Right ventricle myocardium inferior (tissue), 1 donor: ENCODE data around the gene PCDH10. TPM values are rescaled to one million over a fixed set of nuclear protein-coding genes. Genes with fewer than 3 reads are reported as not detected.

ENCODE experiments used
- ATAC-seq: fragments of 200-7000 bp; cut with Tn5 transposase; one replicate; pipeline ENCODE4 v1.9.1; 2020; ENCODE audit warnings: mild to moderate bottlenecking, moderate library complexity
- DNase-seq: peaks from one replicate; pipeline ENCODE4 v3.0.0; 2021; ENCODE audit errors: missing footprints
- intact Hi-C: fragments of 100-400 bp; cut with DNase I; formaldehyde crosslinking; loops from one replicate; pipeline ENCODE4 v1.11.0; 2022
- long read RNA-seq: library from polyadenylated mRNA; unstranded; transcript quantifications from one replicate; pipeline ENCODE4 v2.0.0, GENCODE V29; 2021
- total RNA-seq: library from RNA; stranded (reverse); fragmentation: NEBNext Ultra II Directional; extraction: Animal tissue kit (Norgen Biotek cat#: 25700); gene quantifications from one replicate; pipeline ENCODE4 v1.2.1, GENCODE V29; 2021
- donor health status: DM: no; HTN: yes; CAD: no; lungs with severe emphysema.

Gene PCDH10, protein sequence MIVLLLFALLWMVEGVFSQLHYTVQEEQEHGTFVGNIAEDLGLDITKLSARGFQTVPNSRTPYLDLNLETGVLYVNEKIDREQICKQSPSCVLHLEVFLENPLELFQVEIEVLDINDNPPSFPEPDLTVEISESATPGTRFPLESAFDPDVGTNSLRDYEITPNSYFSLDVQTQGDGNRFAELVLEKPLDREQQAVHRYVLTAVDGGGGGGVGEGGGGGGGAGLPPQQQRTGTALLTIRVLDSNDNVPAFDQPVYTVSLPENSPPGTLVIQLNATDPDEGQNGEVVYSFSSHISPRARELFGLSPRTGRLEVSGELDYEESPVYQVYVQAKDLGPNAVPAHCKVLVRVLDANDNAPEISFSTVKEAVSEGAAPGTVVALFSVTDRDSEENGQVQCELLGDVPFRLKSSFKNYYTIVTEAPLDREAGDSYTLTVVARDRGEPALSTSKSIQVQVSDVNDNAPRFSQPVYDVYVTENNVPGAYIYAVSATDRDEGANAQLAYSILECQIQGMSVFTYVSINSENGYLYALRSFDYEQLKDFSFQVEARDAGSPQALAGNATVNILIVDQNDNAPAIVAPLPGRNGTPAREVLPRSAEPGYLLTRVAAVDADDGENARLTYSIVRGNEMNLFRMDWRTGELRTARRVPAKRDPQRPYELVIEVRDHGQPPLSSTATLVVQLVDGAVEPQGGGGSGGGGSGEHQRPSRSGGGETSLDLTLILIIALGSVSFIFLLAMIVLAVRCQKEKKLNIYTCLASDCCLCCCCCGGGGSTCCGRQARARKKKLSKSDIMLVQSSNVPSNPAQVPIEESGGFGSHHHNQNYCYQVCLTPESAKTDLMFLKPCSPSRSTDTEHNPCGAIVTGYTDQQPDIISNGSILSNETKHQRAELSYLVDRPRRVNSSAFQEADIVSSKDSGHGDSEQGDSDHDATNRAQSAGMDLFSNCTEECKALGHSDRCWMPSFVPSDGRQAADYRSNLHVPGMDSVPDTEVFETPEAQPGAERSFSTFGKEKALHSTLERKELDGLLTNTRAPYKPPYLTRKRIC
- total RNA-seq: 0.03 TPM
- long read RNA-seq: 0 reads

DNA sequence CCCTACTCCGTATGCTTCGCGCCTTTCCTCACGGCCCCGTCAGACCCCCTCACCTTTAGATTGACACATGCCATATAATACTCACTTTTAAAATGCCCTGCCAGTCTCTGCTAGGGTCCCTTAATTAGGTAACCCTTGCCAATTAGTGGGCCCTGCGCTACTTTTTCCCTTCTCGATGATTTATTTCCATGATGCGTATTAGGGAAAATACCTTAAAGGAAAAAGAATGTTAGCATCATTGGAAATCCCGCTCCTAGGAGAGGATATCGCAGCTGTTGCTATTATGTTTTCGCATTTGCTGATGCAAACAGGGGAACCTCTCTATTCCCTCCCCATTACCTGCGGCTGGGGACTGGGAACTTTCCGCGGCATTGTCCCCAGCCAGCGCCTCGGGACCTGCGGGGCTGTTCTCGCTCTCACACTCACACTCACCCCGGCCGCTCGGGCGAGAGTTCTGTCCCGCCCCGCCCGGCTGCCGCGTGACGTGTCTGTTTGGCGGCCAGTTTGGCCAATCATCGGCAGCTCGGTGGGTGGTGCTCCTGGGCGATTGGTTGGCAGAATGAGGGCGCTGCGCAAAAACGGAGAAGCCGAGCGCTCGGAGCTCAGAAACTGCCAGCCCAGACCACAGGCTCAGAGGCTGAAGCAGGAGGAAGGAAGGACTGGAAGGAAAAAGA, at the start of gene PCDH10:
TSS of gene PCDH10 (plus strand) at position 605 of the 674 bp plus-strand sequence. CDS start 847 bp downstream, outside the sequence.
- intact Hi-C loops: no loop called here

DNA sequence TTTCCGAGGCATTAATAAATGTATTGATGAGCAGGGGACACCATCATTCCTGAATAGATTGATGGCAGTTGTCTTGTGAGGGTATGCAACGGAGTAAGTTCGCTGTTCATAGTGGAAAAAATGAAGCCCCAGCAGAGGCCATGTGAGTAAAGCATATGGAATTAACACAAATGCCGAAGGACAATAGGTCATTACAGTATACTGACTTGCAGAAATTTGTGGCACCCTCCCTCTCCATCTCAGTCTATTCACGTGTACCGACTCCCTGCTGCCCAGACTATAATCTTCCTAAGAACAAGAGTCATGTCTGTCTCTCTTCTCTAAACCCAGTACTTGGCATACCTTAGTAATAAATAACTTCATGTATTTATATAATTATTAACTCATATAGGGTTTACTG, 47.1 kb upstream of the PCDH10 start:
- ATAC-seq: no peak
- intact Hi-C loops: no loop called here
- DNase-seq: no peak

More for the DNA sequence above, at the start of gene PCDH10:
- ATAC-seq: peak; percentile 96
- DNase-seq: peak; percentile 84

DNA sequence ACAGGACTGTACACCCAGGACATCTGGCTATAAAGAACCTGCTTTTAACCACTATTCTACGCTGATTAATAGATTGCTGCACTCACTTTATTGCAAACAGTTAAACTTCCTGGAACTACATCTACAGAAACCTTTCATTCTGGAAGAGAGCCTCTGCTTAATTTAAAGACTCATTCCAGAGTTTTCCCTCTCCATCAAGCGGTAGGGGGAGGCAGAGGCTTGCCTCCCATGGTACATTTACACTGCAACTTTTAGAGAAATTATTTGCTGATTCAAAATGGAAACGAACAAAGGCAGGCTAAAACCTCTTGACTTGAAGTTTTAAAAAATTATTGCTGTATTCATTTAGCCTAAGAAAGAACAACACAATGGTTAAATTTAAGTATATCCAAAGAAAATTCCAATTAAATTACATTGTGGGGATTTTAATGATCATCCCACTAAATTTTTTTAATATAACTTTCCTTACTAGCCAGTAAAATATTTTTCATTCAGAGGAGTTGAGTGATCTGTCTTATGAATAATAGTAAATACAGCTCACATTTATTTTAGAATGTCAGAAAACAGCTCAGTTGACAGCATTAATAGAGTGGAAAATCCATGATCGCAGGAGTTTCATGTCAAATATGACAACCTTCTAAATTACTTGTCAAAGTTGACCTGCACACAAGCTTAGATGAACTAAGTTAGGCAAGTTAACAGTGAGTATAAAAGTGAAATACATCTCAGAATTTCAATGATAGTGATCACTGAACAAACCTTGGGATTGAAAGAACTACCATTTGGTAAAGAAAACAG, 46.3 kb upstream of the PCDH10 start:
- ATAC-seq (no peak), DNase-seq (no peak)
- intact Hi-C loops: no loop called here

DNA sequence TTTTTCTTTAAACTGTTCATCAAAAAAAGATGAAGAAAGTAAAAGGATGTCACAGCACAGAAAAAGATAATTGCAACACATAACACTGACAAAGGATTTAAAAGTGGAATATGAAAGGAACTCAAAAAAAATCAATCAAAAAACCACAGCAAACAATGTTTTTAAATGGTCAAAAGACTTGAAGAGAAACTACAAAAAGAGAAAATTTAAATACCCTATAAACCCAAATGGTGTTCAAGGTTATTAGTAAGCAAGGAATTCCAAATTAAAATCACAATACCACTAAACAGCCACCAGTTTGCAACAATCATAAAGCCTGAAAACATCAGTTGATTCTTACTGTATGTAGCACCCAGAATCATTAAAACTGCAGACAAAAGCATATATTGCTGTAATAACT, 36.5 kb upstream of the PCDH10 start:
- intact Hi-C loops: no loop called here
- no peak for ATAC-seq

DNA sequence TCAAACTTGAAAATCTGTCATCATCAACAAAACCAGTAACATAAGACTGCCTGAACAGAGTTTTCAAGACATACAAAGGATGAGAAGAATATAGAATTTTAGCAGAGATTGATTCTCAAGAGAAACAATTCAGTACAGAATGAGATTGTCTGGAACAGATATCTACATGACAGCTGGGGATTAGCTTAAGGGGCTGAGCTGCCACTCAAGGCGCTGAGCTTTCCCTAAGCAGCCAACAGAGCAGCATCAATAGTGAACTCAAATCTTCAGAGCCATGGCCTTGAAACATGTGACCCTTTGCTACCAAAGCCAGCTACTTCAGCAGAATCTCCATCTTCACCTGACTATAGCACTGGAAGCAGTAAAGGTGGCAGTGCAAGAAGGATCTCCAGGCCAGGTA, 24.3 kb upstream of the PCDH10 start:
- intact Hi-C loops: no loop called here
- DNase-seq (no peak), ATAC-seq (no peak)

More for the DNA sequence above, 36.5 kb upstream of the PCDH10 start:
- no peak for DNase-seq

DNA sequence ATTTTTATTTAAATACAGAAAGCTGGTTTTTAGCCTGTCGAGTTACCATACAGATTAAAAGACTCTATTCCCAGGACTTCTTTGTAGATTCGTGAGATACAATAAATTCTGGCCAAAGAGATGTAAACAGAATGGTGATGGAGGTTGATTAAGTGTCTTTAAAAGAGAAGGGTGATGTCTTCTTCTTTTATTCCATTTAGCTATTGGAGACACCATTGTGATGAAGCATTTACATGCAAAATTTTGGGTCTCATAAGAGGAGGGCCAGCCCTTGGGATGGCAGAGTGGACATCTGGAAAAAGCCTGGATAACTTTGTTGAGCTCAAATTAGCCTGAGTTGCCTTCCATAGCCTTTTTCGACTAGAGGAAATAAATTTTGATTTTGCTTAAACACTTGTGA, 21.6 kb upstream of the PCDH10 start:
- ATAC-seq: no peak
- DNase-seq: no peak
- intact Hi-C loops: no loop called here

DNA sequence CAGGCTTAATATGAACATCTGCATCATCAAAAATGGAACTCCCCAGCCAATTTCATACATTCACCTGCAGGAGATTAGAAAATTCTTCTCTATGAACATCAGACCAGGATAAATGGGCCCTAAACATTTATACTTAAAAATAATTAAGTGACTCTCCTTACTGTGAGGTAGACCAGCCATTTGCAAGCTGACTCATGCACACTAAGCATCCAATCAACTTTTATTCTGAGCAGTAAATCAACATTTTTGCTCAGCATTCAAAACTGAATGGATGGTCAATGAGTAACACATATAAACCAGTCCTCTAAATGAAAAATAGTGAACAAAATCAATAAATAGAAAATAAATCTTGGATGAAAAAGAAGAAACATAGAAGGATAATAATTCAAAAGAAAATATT, 19.9 kb upstream of the PCDH10 start:
- intact Hi-C loops: no loop called here
- ATAC-seq: no peak
- DNase-seq: no peak

DNA sequence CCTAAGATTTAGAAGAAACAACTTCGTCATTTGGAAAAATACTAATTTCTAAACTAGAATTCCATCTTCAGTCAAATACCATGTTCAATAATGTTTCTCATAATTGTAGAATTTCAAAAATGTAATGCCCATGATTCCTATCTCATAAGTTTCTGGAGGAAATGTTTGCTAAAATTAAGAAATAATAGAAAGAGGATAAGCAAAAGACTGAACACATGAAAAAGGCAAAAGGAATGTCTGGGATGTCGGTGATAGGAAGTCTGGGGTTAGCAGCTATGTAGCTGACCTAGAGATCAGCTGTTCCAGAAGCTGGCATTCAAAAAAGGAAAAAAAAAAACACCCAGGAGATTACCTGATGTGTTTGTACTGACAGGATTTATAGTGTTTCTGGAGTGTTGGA, 18.9 kb upstream of the PCDH10 start:
- intact Hi-C loops: no loop called here
- no peak for ATAC-seq

DNA sequence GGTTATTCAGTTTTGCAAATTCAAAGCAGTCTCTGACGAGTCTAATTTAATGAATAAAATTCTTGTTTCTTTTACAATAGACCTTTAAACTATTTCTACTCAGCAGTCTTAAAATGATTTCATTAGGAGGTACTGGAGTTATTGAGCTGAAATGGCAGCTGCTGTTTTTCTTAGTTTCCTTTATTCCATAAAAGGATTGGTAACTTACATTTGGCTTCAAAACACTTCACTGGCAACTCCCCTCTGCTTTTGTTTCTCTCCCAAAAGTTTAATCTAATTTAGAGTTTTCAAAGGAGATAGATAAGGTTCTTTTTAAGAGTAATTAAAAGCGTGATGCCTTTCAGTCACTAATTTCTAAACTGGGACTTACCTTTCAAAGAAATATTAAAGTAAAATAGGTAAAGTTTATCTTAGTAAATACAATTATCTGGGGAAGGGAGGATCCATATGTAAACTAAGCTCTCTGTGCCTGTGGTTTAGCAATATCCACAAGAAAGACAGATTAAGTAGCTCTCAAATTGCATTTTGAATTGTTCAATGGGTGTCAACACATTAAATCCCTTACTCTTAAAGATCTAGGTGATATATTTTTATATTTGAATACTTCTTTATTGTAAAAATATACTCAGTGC, 17.1 kb upstream of the PCDH10 start:
- DNase-seq (no peak), ATAC-seq (no peak)
- intact Hi-C loops: no loop called here

More for the DNA sequence above, 18.9 kb upstream of the PCDH10 start:
- no peak for DNase-seq

DNA sequence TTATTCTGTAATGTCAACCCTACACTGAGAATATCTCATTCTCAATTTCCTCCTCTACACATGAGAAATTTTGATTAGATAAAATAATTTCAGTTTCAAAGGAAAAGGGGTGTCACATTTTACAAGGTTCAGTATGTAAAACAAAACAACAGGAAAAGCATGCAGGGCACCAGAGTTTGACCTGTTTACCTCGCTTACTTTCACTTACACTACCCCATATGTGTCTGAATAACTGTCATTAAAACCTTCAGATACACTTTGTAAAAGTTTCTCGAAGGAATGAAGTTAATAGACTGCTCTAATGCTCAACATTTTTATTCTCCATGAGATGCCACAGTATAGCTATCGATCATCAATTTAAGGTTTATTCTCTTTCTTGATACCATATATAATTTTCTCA, 12.3 kb upstream of the PCDH10 start:
- no peak for ATAC-seq
- intact Hi-C loops: no loop called here
- no peak for DNase-seq

DNA sequence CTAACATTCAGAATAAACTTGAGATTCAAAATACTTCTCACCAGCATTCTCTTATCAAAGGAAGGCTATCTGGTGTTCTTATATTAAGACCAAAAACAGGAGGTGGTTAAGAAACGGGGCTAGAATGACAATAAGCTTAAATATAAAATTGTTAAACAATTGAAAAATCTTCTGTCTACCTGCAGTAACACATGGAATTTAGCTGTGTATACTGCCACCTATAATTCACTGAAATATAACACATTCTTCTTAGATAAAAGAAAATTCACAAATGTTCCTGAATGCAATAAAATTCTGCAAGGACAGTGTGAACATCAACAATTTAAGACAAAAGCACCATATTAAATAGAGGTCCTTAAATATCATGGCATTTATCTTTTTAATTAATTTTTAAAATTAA, 11.5 kb upstream of the PCDH10 start:
- no peak for DNase-seq
- intact Hi-C loops: no loop called here
- ATAC-seq: no peak

DNA sequence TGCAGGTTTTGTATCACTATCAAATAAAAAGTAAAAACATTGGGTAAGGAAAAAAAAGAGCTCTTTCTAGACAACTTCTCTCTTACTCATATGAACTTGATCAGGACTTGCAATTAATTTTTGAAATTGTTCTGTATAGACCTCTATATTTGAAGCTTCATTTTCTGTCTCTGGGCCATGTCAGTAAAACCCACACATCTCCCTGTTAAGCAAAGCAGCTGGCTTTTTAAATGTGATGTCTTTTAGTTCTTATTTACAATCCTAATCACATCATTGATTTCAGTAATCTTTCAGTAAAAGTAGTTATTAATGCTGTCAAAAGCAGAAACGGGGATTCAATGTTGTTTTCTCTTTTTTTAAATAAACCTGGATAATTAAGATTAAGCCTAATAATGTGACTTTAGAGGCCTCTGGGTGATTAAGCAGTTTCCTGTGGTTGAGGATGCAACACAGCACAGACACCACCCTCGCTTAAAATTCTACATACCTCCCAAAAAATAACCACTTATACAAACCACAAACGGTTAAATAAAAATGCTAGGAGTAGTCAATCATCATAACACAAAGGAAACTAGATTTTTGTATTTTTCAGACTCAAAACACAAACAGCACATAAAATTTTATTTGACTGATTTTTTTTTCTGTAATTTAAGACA, 5.2 kb upstream of the PCDH10 start:
- intact Hi-C loops: no loop called here
- no peak for ATAC-seq

DNA sequence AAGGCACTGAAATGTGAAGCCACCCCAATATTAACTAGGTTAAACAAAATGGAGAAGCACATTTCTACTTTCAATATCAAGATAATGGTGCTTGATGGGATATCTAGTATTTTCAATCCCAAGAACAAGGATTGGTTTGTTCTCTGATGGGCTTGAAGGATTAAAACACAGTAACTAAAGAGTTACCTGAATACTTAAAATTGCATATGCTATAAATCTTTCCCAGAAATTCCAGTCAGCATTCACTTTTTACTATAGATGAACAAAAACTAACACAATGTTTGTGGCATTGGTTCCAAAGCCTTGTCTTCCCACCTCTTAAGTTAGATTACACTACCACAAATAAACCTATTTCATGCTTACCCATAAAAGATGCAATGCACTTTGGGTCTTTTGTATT, 3.9 kb upstream of the PCDH10 start:
- intact Hi-C loops: no loop called here
- DNase-seq: no peak
- no peak for ATAC-seq

More for the DNA sequence above, 5.2 kb upstream of the PCDH10 start:
- no peak for DNase-seq

DNA sequence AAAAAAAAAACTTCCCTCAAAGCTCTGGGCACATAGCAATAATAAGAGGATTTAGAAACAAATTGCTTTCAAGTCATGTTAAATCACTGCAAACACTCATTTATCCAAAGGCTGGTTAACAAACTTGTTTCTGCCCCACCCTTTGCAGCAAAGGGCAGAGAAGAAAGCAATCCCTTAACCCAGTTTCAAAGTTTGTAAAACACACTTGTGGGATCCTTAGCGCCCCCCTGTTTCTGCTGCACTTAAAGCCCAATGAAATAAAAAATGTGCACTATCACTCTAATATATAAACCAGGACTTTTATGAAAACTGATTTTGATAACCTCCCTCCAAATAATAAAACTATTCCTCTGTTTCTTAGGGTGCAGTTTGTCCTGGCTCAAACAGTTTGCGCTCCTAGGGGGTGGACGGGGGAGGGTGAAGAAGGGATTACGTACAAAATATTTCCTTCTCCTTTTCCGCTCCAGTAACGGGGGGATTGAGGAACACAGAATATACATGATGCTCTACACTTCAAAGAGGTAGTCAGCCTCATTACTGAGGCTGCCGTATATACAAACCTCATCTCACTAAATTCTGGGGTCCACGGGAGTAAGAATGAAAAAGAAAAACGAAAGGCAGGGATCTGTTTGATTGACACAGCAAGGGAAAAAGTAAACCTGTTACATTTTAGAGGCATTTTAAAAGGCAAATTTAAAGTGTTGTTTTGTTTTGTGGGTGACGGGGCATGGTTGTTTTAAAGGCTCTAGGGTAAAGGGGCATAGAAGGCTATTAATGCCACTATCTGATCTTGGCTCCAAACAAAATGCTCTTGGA, 3.1 kb upstream of the PCDH10 start:
- ATAC-seq (no peak), DNase-seq (no peak)
- intact Hi-C loops: no loop called here

DNA sequence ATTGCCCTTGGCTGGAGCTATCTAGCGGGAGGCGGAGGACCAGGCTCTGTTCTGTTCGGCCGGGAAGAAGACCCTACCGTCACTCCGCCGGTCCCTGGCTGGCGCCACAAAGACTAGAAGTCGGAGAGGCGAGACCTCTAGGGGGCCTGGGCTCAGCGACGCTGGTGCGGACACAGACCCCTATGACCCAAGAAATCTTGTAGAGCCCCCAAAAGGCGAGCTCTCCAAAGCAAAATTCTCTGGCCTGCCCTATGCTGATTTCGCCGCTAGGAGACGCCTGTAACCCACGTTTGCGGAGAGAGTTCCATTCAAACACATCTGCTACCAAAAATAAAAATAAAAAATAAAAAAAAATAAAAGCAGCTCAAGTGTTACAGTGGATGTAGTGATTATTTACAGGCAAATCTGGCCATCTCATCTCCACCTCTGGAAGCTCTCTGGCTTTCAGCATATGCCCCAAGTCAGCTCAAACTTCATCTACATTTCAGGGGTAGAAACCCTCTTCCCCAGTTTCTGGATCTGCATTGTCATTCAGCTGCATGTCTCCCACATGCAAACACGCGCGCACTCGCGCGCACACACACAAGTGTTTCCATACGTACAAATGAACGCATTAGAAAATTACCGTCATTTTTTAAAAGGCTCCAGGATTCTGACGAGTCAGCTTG, 2.4 kb upstream of the PCDH10 start:
- no peak for ATAC-seq
- DNase-seq: peak; percentile 64
- intact Hi-C loops: no loop called here

DNA sequence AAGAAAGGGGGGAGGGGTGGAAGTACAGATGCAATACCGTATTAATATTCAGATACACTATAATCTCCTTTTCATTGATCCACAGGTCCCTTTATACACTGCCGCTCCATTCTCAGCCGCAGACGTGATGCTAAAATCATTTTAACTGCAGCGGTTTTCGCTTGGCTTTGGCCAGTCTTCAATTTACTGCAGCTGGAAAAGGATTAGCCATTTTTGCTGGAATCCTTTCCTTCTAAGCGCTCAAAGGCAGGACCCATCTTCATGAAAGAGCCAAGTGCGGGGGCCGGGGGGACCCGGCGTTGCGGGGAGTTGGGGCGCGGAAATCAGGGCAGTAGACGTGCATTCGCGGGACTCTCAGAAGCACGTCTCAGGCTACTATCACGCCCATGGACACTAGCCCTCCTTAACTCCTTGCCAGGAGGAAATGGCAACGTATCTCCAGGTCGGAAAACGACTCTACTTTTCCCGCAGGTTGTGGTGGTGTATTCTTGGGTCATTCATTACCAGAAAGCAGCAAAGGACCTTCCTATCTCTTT, 1.7 kb upstream of the PCDH10 start:
- DNase-seq (no peak), ATAC-seq (no peak)
- intact Hi-C loops: no loop called here
